ENCODE results near the gene HCN4.

The HCN4 gene

GRCh38 chr15:73367624-73368300 is 996 bp downstream of the HCN4 start:
- Mint-ChIP-seq H3K9me3 (no peaks in the 10 kb centered on the region), H3K27ac (no peak overlapping the region), H3K27me3 (peaks cover 51% of the 10 kb centered on the region), H3K4me1 (ENCODE audit: low read depth) (no peaks in the 10 kb centered on the region), H3K4me3 (no peak overlapping the region), H3K36me3 (ENCODE audit: low read depth) (no peaks in the 10 kb centered on the region)

DNA sequence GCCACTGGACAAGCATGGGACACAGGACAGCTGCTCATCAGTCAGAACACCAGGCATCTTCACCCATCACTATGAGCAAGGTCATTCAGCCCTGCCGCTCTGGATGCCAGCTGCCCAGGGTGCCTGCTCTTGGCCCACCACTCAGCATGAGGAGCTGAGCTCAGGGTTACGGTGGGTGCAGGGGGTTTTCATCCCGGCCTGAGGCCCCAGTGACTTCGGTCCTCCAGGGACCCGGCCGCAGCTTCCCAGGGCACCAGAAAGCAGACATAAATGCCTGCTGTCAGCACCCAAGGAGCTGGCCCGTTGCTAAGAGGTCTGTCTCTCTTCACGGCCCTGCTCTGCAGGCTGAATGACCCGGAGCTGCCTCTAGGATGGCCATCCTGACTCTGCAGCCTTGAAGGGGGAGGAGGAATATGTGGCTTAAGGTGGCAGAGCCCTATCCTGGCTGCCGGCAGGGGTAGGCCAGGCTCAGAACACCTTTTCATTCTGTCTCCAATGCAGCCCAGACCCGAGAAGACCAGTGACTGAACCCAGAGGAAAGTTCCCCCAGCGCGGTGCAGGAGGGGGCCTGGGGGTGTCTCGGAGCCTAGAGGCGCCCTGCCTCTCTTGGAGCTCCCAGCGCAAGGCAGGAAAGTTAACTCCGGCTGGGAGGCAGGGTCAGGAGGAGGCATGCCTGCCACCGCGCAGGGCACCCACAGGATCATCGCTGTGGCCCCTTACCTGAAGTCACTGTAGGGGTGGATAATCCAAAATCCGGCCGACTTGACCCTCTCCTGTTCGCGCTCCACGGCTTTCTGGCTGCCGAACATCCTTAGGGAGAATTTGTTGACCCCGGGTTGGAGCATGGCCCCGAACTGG is 1.8 kb downstream of the HCN4 start:
- Mint-ChIP-seq H3K9me3 (no peaks in the 10 kb centered on the region), H3K27me3 (peaks cover 48% of the 10 kb centered on the region), H3K4me1 (ENCODE audit: low read depth) (no peaks in the 10 kb centered on the region), H3K4me3 (no peak overlapping the region), H3K36me3 (ENCODE audit: low read depth) (no peaks in the 10 kb centered on the region), H3K27ac (no peak overlapping the region)

DNA sequence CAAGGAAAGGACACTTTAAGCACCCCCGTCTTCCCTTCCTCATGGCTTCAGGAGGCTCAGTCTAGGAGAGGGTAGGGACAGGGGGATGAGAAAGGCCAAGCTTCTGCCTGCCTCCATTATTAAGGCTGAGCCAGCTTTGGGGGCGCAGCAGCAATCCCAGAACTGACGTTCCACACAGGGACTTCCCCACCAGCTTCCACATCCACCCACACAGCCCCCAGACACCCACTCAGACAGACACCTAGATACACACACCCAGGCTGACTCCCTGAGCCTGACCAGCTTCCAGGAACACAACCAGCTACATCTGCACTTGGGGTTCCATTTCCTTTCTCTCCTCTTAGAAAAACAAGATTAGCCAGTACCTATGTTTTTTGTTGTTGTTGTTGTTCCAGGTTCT is 4.7 kb downstream of the HCN4 start:
- no peaks in the 10 kb centered on the region for H3K9me3 Mint-ChIP-seq
- no peaks in the 10 kb centered on the region for H3K4me1 Mint-ChIP-seq (ENCODE audit: low read depth)
- no peak overlapping the region for H3K4me3 Mint-ChIP-seq
- H3K27ac Mint-ChIP-seq, result no peak overlapping the region
- peaks cover 29% of the 10 kb centered on the region for H3K27me3 Mint-ChIP-seq
- no peaks in the 10 kb centered on the region for H3K36me3 Mint-ChIP-seq (ENCODE audit: low read depth)

DNA sequence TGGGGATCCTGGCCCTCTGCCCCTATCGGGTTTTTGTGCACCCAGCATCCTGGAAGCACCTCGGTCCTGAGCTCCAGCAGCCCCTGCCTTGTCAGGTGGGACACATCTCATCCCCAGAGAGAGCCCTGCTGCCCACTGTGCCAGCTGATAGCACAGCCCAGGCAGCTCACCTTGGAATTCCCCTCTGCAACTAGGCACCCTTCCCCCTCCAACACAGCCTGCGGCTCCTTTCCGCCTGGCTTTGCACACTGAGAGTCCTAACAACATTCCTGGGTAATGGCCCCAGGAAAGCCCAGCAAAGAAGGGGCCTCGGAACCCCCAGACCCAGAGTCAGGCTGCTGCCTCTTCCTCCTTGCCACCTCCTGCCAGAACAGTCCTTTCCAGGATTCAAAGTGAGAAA is 5.9 kb downstream of the HCN4 start:
- H3K4me3 Mint-ChIP-seq, result no peak overlapping the region
- H3K27ac Mint-ChIP-seq, result no peak overlapping the region
- peaks cover 31% of the 10 kb centered on the region for H3K27me3 Mint-ChIP-seq
- no peaks in the 10 kb centered on the region for H3K4me1 Mint-ChIP-seq (ENCODE audit: low read depth)
- no peaks in the 10 kb centered on the region for H3K9me3 Mint-ChIP-seq
- H3K36me3 Mint-ChIP-seq (ENCODE audit: low read depth), result no peaks in the 10 kb centered on the region

DNA sequence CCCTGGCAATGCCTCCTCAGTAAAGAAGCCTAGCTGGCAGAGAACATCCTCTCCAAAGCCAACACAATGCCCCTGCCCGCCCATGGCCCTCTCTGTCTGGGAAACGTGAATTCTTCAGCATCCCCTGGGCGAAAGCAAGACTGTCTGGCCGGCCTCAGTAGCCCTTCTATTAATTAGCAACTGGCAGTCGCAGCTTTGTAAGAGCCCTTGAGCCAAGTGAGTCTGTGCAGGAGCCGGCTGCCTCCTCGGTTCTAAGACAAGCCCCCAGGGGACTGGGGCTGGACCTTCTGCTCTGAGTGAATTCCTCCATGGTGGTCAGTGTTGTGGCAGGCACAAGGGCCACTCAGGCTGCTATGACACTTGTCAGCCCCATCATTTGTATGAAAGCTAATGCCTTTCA is 7.4 kb downstream of the HCN4 start:
- no peak overlapping the region for H3K27ac Mint-ChIP-seq
- no peaks in the 10 kb centered on the region for H3K9me3 Mint-ChIP-seq
- H3K4me1 Mint-ChIP-seq (ENCODE audit: low read depth), result no peaks in the 10 kb centered on the region
- H3K27me3 Mint-ChIP-seq, result peaks cover 25% of the 10 kb centered on the region
- no peak overlapping the region for H3K4me3 Mint-ChIP-seq
- no peaks in the 10 kb centered on the region for H3K36me3 Mint-ChIP-seq (ENCODE audit: low read depth)

DNA sequence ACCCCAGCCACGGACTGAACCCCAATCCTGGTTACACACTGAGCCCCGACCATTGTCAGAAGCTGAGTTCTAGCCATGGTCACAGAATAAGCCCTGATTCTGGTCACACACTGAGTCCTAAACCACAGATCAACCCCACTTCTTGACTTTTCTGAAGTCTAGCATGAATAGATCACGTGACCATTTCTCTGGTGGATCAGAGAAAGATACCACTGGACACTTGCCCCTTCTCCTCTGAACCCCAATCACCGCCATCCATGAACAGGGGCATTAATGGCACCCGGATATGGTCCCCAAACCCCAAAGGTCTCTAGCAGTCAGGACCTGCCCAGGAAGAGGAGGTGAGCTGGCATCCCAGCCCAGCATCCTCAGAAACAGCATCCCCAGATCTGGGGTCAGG is 9.1 kb downstream of the HCN4 start:
- no peaks in the 10 kb centered on the region for H3K4me1 Mint-ChIP-seq (ENCODE audit: low read depth)
- H3K27me3 Mint-ChIP-seq, result peaks cover 23% of the 10 kb centered on the region
- no peaks in the 10 kb centered on the region for H3K9me3 Mint-ChIP-seq
- no peaks in the 10 kb centered on the region for H3K36me3 Mint-ChIP-seq (ENCODE audit: low read depth)
- H3K4me3 Mint-ChIP-seq, result no peak overlapping the region
- no peak overlapping the region for H3K27ac Mint-ChIP-seq

- Mint-ChIP-seq H3K4me1 (ENCODE audit: low read depth) (no peaks in the 10 kb centered on the region), H3K27me3 (peaks cover 23% of the 10 kb centered on the region), H3K9me3 (no peaks in the 10 kb centered on the region), H3K36me3 (ENCODE audit: low read depth) (no peaks in the 10 kb centered on the region), H3K27ac (no peak overlapping the region), H3K4me3 (no peak overlapping the region)
Observed at GRCh38 chr15:73357999-73358665, 10.6 kb downstream of the HCN4 start.

GRCh38 chr15:73355612-73356265 is 13.0 kb downstream of the HCN4 start:
- Mint-ChIP-seq H3K36me3 (ENCODE audit: low read depth) (no peaks in the 10 kb centered on the region), H3K9me3 (no peaks in the 10 kb centered on the region), H3K27me3 (peaks cover 19% of the 10 kb centered on the region), H3K4me3 (no peak overlapping the region), H3K4me1 (ENCODE audit: low read depth) (no peaks in the 10 kb centered on the region), H3K27ac (no peak overlapping the region)

GRCh38 chr15:73354241-73354640 is 14.5 kb downstream of the HCN4 start:
- Mint-ChIP-seq H3K9me3 (no peaks in the 10 kb centered on the region), H3K27me3 (peaks cover 16% of the 10 kb centered on the region), H3K36me3 (ENCODE audit: low read depth) (no peaks in the 10 kb centered on the region), H3K27ac (no peak overlapping the region), H3K4me1 (ENCODE audit: low read depth) (no peaks in the 10 kb centered on the region), H3K4me3 (no peak overlapping the region)

DNA sequence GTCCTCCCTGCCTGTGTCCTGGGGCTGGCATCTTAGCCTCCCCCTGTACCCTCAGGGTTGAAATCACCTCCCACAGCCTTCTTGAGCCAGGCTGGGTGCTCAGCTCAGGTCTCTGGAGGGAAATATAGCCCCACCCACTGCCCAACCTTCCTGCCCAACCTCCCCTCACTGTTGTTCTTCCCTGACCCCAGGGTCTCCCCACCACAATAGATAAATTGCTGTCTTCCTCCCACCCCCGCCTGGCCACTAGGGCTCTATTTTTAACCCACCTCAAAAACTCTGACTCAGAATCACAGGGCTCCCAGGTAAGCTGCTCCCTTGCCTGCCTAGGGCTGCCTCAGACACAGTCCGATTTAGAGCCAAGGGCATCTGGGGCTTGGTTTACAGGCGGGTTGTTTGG is 15.0 kb downstream of the HCN4 start:
- Mint-ChIP-seq H3K27me3 (peaks cover 12% of the 10 kb centered on the region), H3K27ac (no peak overlapping the region), H3K4me3 (no peak overlapping the region), H3K36me3 (ENCODE audit: low read depth) (no peaks in the 10 kb centered on the region), H3K9me3 (no peaks in the 10 kb centered on the region), H3K4me1 (ENCODE audit: low read depth) (no peaks in the 10 kb centered on the region)

- Mint-ChIP-seq H3K4me3 (no peak overlapping the region), H3K9me3 (peaks cover 4% of the 10 kb centered on the region), H3K4me1 (ENCODE audit: low read depth) (no peaks in the 10 kb centered on the region), H3K36me3 (ENCODE audit: low read depth) (no peaks in the 10 kb centered on the region), H3K27ac (no peak overlapping the region), H3K27me3 (peaks cover 12% of the 10 kb centered on the region)
Observed at GRCh38 chr15:73352082-73352481, 16.7 kb downstream of the HCN4 start.

- H3K9me3 Mint-ChIP-seq, result peaks cover 4% of the 10 kb centered on the region
- no peaks in the 10 kb centered on the region for H3K4me1 Mint-ChIP-seq (ENCODE audit: low read depth)
- H3K27me3 Mint-ChIP-seq, result peaks cover 3% of the 10 kb centered on the region
- H3K36me3 Mint-ChIP-seq (ENCODE audit: low read depth), result no peaks in the 10 kb centered on the region
- no peak overlapping the region for H3K27ac Mint-ChIP-seq
- H3K4me3 Mint-ChIP-seq, result no peak overlapping the region
Observed at GRCh38 chr15:73349191-73349590, 19.6 kb downstream of the HCN4 start.

GRCh38 chr15:73346735-73347312 is 21.9 kb downstream of the HCN4 start:
- no peak overlapping the region for H3K4me3 Mint-ChIP-seq

DNA sequence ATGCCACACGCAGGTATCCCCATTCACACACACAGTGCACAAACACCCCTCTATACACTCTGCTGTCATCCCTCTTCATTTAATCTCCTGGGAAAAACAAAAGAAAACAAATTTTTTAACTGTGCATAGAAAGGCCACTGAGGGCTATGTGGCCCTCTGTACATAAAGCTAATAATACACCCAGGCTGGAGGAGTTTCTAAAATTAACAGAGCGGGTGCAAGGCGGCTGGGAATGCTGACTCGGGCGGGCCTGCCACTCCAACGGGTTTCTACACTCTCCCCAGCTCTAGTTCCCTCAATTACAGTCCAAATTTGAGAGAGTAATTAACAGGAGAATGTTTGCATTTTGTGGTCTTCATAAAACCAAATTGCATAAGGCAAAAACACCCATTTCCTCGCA is 23.1 kb downstream of the HCN4 start:
- Mint-ChIP-seq H3K36me3 (ENCODE audit: low read depth) (no peaks in the 10 kb centered on the region), H3K4me3 (no peak overlapping the region), H3K4me1 (ENCODE audit: low read depth) (no peaks in the 10 kb centered on the region), H3K27me3 (peaks cover 3% of the 10 kb centered on the region), H3K9me3 (peaks cover 15% of the 10 kb centered on the region), H3K27ac (no peak overlapping the region)

More at GRCh38 chr15:73346735-73347312, 21.9 kb downstream of the HCN4 start:
- no peak overlapping the region for H3K27ac Mint-ChIP-seq
- H3K36me3 Mint-ChIP-seq (ENCODE audit: low read depth), result no peaks in the 10 kb centered on the region
- H3K27me3 Mint-ChIP-seq, result peaks cover 3% of the 10 kb centered on the region
- H3K4me1 Mint-ChIP-seq (ENCODE audit: low read depth), result no peaks in the 10 kb centered on the region
- peaks cover 15% of the 10 kb centered on the region for H3K9me3 Mint-ChIP-seq
